Heart right ventricle (tissue), 16 donors: ENCODE measurements around the gene LAMA4. TPM values are rescaled to one million over a fixed set of nuclear protein-coding genes. Genes with fewer than 3 reads are reported as not detected.

Source experiments
- ATAC-seq, 8 donors: fragments of 200-7000 bp; cut with Tn5 transposase; one replicate each; pipeline ENCODE4 v1.9.1; 2020; ENCODE audit warnings: mild to moderate bottlenecking in 8 of 8, moderate library complexity in 8 of 8, moderate number of reproducible peaks in 1 of 8
- DNase-seq, 2 donors: peaks; one replicate each; pipeline ENCODE4 v3.0.0-alpha.2; 2020
- H3K27ac ChIP-seq, 10 donors: fragments of 200-600 bp; sonication (generic) in 2 of 10; one replicate each; pipeline versions ENCODE4 v1.5.0 to v1.8.0; 2020 to 2022; ENCODE audit warnings: mild to moderate bottlenecking in 3 of 10
- H3K27me3 ChIP-seq, 7 donors: fragments of 200-600 bp; one replicate each; pipeline ENCODE4 v1.8.0; 2021 to 2022; ENCODE audit warnings: mild to moderate bottlenecking in 2 of 7
- H3K36me3 ChIP-seq, 9 donors: fragments of 200-600 bp; sonication (generic) in 1 of 9; one replicate each; pipeline versions ENCODE4 v1.5.0 to v1.8.0; 2020 to 2022; ENCODE audit warnings: mild to moderate bottlenecking in 2 of 9
- H3K4me1 ChIP-seq, 9 donors: fragments of 200-600 bp; sonication (generic) in 1 of 9; one replicate each; pipeline versions ENCODE4 v1.5.0 to v1.8.0; 2020 to 2022; ENCODE audit warnings: mild to moderate bottlenecking in 4 of 9
- H3K4me3 ChIP-seq, 10 donors: fragments of 200-600 bp; sonication (generic) in 2 of 10; one replicate each; pipeline versions ENCODE4 v1.5.0 to v1.8.0; 2020 to 2022; ENCODE audit warnings: mild to moderate bottlenecking in 7 of 10, moderate library complexity in 2 of 10
- H3K9me3 ChIP-seq, 11 donors: fragments of 200-600 bp in 10 of 11; sonication (generic) in 2 of 11; one replicate each; pipeline versions ENCODE4 v1.5.0 to v1.8.0; 2013 to 2022; ENCODE audit warnings: mild to moderate bottlenecking in 2 of 11, control low read depth in 1 of 11, moderate library complexity in 1 of 11
- CTCF ChIP-seq, 9 donors: fragments of 200-600 bp; sonication (generic) in 2 of 9; IDR thresholded peaks; one replicate each; pipeline versions ENCODE4 v1.5.0 to v1.8.0; 2021 to 2022; ENCODE audit warnings: antibody characterized with exemption in 9 of 9, mild to moderate bottlenecking in 5 of 9, moderate library complexity in 1 of 9
- WGBS, 2 donors: extraction: QIAGEN DNeasy Blood & Tissue Kit; methylation state at CpG; one replicate each; pipeline ENCODE4 v1.1.7; 2013; ENCODE audit warnings: inconsistent platforms in 1 of 2; 5-methylcytosine and 5-hydroxymethylcytosine counted together
- intact Hi-C, 10 donors: fragments of 100-400 bp; cut with DNase I; formaldehyde crosslinking; loops; one replicate each; pipeline versions ENCODE4 v1.11.1 to v1.14.2; 2022
- polyA plus RNA-seq, 2 donors: library from polyadenylated mRNA; stranded (reverse); fragments of 200-250 nt; gene quantifications; one replicate each; pipeline ENCODE4 v1.2.3, GENCODE V29; 2013
- total RNA-seq, 10 donors: library from RNA; stranded (reverse); fragmentation: NEBNext Ultra II Directional in 3 of 10; extraction: Animal tissue kit (Norgen Biotek cat#: 25700) in 3 of 10; gene quantifications; one replicate each; pipeline versions ENCODE4 v1.2.1 to v1.2.4, GENCODE V29; 2021 to 2023
- donor health status: Arrhythmogenic right ventricular cardiomyopathy.
- donor health status: ischemic (EF 13 %, LVEDD 7.1; RV severe dilation, severe dysfunction).
- donor health status: healthy with polysubstance abuse.
- donor health status: DM: no; HTN: yes; CAD: no.
- donor health status: DM: no; HTN: no; CAD: no.
- donor health status: ischemic (EF 25% LVEDD 6.9; RV normal size, moderate dysfunction).
- donor health status: ischemic (EF 25% LVEDD 5.7; RV mildly dilated, moderate dysfunction).
- donor health status: healthy.
- donor health status: DM: yes; HTN: yes; CAD: no.
- donor health status: Ischemic cardiomyopathy.
- donor health status: ischemic (EF 35%, LVEDD 5.7; RV mildly dilated, moderate dysfunction).
- donor health status: nonischemic (EF 11% LVEDD 7.7; RV severe dilation, severe dysfunction).
- donor health status: DM: yes; HTN: yes; CAD: no.
- donor health status: PGD.
- donor health status: ischemic (EF 29% LVEDD 5.4; RV normal size, mild dysfunction).
- donor health status: nonischemic (EF 23%, LVEDD 6.1; RV moderate dilation, normal function).

LAMA4 gene
- total and polyA plus RNA-seq, 12 donors, result 23.7 to 103 (median 82.5) TPM

- intact Hi-C loops, result no loop called here
- Histone ChIP-seq H3K9me3 (no peaks in the 10 kb centered on the region), H3K27ac (peak overlapping the region in 7 of 10 donors; percentile 26 to 75 (median 63)), H3K27me3 (no peaks in the 10 kb centered on the region), H3K4me3 (no peak overlapping the region), H3K36me3 (no peaks in the 10 kb centered on the region), H3K4me1 (peaks cover 0 to 23% (median 10%) of the 10 kb centered on the region in 9 donors)
- ATAC-seq (peak in 6 of 8 donors; percentile 12 to 54 (median 24)), DNase-seq (no peak)
- no peak for TF ChIP-seq CTCF (IDR thresholded peaks at IDR 0.05)
- 83 to 86% methylated on average over 1 of the region's 1 CpG for WGBS, 2 donors
Measured at GRCh38 chr6:112298816-112299281, 44.5 kb upstream of the LAMA4 start.

- no peak for TF ChIP-seq CTCF (IDR thresholded peaks at IDR 0.05)
- no peaks in the 10 kb centered on the region for H3K9me3 ChIP-seq
- 62 to 67% methylated on average over 7 of the region's 7 CpGs for WGBS, 2 donors
- ATAC-seq, result peak; percentile 63 to 89 (median 82)
- peaks cover 0 to 23% (median 10%) of the 10 kb centered on the region in 9 donors for H3K4me1 ChIP-seq
- intact Hi-C loops, result no loop called here
- H3K27me3 ChIP-seq, result no peaks in the 10 kb centered on the region
- peak in 1 of 2 donors; percentile 40 for DNase-seq
- H3K4me3 ChIP-seq, result no peak overlapping the region
- H3K36me3 ChIP-seq, result no peaks in the 10 kb centered on the region
- peak overlapping the region in 7 of 10 donors; percentile 26 to 75 (median 63) for H3K27ac ChIP-seq
Measured at GRCh38 chr6:112298021-112298745, 43.8 kb upstream of the LAMA4 start.

GRCh38 chr6:112296694-112297093 is 42.3 kb upstream of the LAMA4 start:
- Histone ChIP-seq H3K27ac (no peak overlapping the region), H3K9me3 (no peaks in the 10 kb centered on the region), H3K4me3 (no peak overlapping the region), H3K36me3 (no peaks in the 10 kb centered on the region), H3K4me1 (peaks cover 0 to 23% (median 10%) of the 10 kb centered on the region in 9 donors), H3K27me3 (no peaks in the 10 kb centered on the region)
- no peak for DNase-seq
- intact Hi-C loops, result no loop called here
- no peak for TF ChIP-seq CTCF (IDR thresholded peaks at IDR 0.05)
- ATAC-seq, result no peak

- no peaks in the 10 kb centered on the region for H3K27me3 ChIP-seq
- H3K4me3 ChIP-seq, result no peak overlapping the region
- intact Hi-C loops, result no loop called here
- peak in 6 of 8 donors; percentile 38 to 69 (median 58) for ATAC-seq
- no peaks in the 10 kb centered on the region for H3K9me3 ChIP-seq
- no peak overlapping the region for H3K27ac ChIP-seq
- TF ChIP-seq CTCF (IDR thresholded peaks at IDR 0.05), result peak in 8 of 9 donors; percentile 7 to 50 (median 36)
- 64 to 67% methylated on average over 2 of the region's 2 CpGs for WGBS, 2 donors
- H3K4me1 ChIP-seq, result peaks cover 0 to 23% (median 10%) of the 10 kb centered on the region in 9 donors
- DNase-seq, result no peak
- no peaks in the 10 kb centered on the region for H3K36me3 ChIP-seq
Measured at GRCh38 chr6:112296122-112296521, 41.8 kb upstream of the LAMA4 start.
